ENCODE data around the gene TSPEAR. TPM values are rescaled to one million over a fixed set of nuclear protein-coding genes. Genes with fewer than 3 reads are reported as not detected.

TSPEAR gene
- total RNA-seq, 2 donors from 2014 or later = 1.5 to 6.0 TPM

- Mint-ChIP-seq H3K27me3 (ENCODE audit: insufficient read depth) (peaks cover 4% of the 10 kb centered on the region), H3K4me3 (no peak overlapping the region), H3K27ac (no peak overlapping the region), H3K9me3 (peaks cover 8% of the 10 kb centered on the region), H3K4me1 (no peaks in the 10 kb centered on the region), H3K36me3 (ENCODE audit: low read depth) (no peaks in the 10 kb centered on the region)
- no peaks in the 10 kb centered on the region for H3K27me3 ChIP-seq (ENCODE audit: control insufficient read depth, insufficient read depth, low read length, poor library complexity, severe bottlenecking)
- 85 to 92% methylated on average over 11 to 14 of the region's 14 CpGs for WGBS, 2 experiments (ENCODE audit: insufficient coverage in 1 of 2, insufficient read length in 1 of 2)
- H3K4me3 ChIP-seq (ENCODE audit: low read length) = no peak overlapping the region
- H3K9ac ChIP-seq (ENCODE audit: extremely low read depth, low read length, poor library complexity, severe bottlenecking) = no peak overlapping the region
- H3K4me1 ChIP-seq (ENCODE audit: control insufficient read depth, insufficient read depth, low read length) = no peaks in the 10 kb centered on the region
- no peak for DNase-seq
- no peaks in the 10 kb centered on the region for H3K36me3 ChIP-seq (ENCODE audit: control insufficient read depth, insufficient read depth, low read length)
- no peak overlapping the region for H3K27ac ChIP-seq (ENCODE audit: low read depth, low read length)
- TF ChIP-seq CTCF (conservative IDR thresholded peaks at IDR 0.05) = no peak
- peaks cover 6% of the 10 kb centered on the region for H3K9me3 ChIP-seq (ENCODE audit: control insufficient read depth, low read length)
Observed at GRCh38 chr21:44653123-44653522, 58.2 kb downstream of the TSPEAR start.

GRCh38 chr21:44650973-44651675 is 60.2 kb downstream of the TSPEAR start:
- TF ChIP-seq CTCF (conservative IDR thresholded peaks at IDR 0.05) = no peak
- Mint-ChIP-seq H3K36me3 (ENCODE audit: low read depth) (no peaks in the 10 kb centered on the region), H3K4me1 (peaks cover 7% of the 10 kb centered on the region), H3K9me3 (peaks cover 7% of the 10 kb centered on the region), H3K27me3 (ENCODE audit: insufficient read depth) (peaks cover 4% of the 10 kb centered on the region), H3K27ac (no peak overlapping the region), H3K4me3 (no peak overlapping the region)
- no peaks in the 10 kb centered on the region for H3K4me1 ChIP-seq (ENCODE audit: control insufficient read depth, insufficient read depth, low read length)
- no peaks in the 10 kb centered on the region for H3K36me3 ChIP-seq (ENCODE audit: control insufficient read depth, insufficient read depth, low read length)
- no peak overlapping the region for H3K4me3 ChIP-seq (ENCODE audit: low read length)
- H3K27ac ChIP-seq (ENCODE audit: low read depth, low read length) = no peak overlapping the region
- no peaks in the 10 kb centered on the region for H3K27me3 ChIP-seq (ENCODE audit: control insufficient read depth, insufficient read depth, low read length, poor library complexity, severe bottlenecking)
- no peaks in the 10 kb centered on the region for H3K9me3 ChIP-seq (ENCODE audit: control insufficient read depth, low read length)
- WGBS, 2 experiments (ENCODE audit: insufficient coverage in 1 of 2, insufficient read length in 1 of 2) = 91 to 98% methylated on average over 9 to 12 of the region's 12 CpGs
- no peak overlapping the region for H3K9ac ChIP-seq (ENCODE audit: extremely low read depth, low read length, poor library complexity, severe bottlenecking)
- no peak for DNase-seq

- WGBS, 2 experiments (ENCODE audit: insufficient coverage in 1 of 2, insufficient read length in 1 of 2) = 93 to 95% methylated on average over 15 to 20 of the region's 20 CpGs
- Mint-ChIP-seq H3K27me3 (ENCODE audit: insufficient read depth) (peaks cover 4% of the 10 kb centered on the region), H3K36me3 (ENCODE audit: low read depth) (no peaks in the 10 kb centered on the region), H3K4me1 (peaks cover 7% of the 10 kb centered on the region), H3K4me3 (no peak overlapping the region), H3K9me3 (peaks cover 9% of the 10 kb centered on the region), H3K27ac (no peak overlapping the region)
- no peak for DNase-seq
- H3K27me3 ChIP-seq (ENCODE audit: control insufficient read depth, insufficient read depth, low read length, poor library complexity, severe bottlenecking) = no peaks in the 10 kb centered on the region
- no peaks in the 10 kb centered on the region for H3K4me1 ChIP-seq (ENCODE audit: control insufficient read depth, insufficient read depth, low read length)
- H3K4me3 ChIP-seq (ENCODE audit: low read length) = no peak overlapping the region
- H3K27ac ChIP-seq (ENCODE audit: low read depth, low read length) = no peak overlapping the region
- no peaks in the 10 kb centered on the region for H3K36me3 ChIP-seq (ENCODE audit: control insufficient read depth, insufficient read depth, low read length)
- peaks cover 3% of the 10 kb centered on the region for H3K9me3 ChIP-seq (ENCODE audit: control insufficient read depth, low read length)
- no peak overlapping the region for H3K9ac ChIP-seq (ENCODE audit: extremely low read depth, low read length, poor library complexity, severe bottlenecking)
- no peak for TF ChIP-seq CTCF (conservative IDR thresholded peaks at IDR 0.05)
Observed at GRCh38 chr21:44650265-44650972, 61.0 kb downstream of the TSPEAR start.

Measured in endodermal cell (in vitro differentiated cells).